C4-2B (cell line): ENCODE results near the gene ARHGAP26.

Source experiments
- CTCF ChIP-seq: fragments of 450-650 bp; conservative IDR thresholded peaks from 2 replicates; pipeline ENCODE4 v1.5.1; 2017; ENCODE audit warnings: mild to moderate bottlenecking
- ZFX ChIP-seq: fragments of 450-650 bp; IDR thresholded peaks from 2 replicates; pipeline ENCODE4 v1.6.1; 2017

GRCh38 chr5:143054480-143054941 lies 284.3 kb downstream of the ARHGAP26 start:
- TF ChIP-seq CTCF, result no peak
- no peak for TF ChIP-seq ZFX
